ENCODE data around the gene TBC1D5.

Gene TBC1D5

DNA sequence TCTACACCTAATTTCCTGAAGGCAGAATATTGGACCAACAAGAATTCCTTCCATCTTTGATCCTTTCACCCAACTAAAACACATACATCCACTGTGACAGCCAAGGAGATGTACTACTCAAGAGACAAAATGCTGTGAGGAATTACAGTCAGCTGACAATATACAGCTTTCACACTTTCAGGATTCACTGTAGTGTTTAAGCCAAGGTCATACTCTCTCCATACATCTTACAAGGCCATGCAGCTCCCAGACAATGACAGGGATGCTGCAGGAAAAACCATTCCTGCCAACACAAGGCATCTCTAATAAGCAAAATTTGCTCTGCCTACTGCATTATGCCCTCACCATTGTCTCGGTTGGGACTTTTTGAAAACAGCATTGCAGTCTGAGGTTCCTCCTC is 170.7 kb downstream of the TBC1D5 start:
- TF ChIP-seq, protein P1, sequence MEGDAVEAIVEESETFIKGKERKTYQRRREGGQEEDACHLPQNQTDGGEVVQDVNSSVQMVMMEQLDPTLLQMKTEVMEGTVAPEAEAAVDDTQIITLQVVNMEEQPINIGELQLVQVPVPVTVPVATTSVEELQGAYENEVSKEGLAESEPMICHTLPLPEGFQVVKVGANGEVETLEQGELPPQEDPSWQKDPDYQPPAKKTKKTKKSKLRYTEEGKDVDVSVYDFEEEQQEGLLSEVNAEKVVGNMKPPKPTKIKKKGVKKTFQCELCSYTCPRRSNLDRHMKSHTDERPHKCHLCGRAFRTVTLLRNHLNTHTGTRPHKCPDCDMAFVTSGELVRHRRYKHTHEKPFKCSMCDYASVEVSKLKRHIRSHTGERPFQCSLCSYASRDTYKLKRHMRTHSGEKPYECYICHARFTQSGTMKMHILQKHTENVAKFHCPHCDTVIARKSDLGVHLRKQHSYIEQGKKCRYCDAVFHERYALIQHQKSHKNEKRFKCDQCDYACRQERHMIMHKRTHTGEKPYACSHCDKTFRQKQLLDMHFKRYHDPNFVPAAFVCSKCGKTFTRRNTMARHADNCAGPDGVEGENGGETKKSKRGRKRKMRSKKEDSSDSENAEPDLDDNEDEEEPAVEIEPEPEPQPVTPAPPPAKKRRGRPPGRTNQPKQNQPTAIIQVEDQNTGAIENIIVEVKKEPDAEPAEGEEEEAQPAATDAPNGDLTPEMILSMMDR (IDR thresholded peaks at IDR 0.05): no peak

DNA sequence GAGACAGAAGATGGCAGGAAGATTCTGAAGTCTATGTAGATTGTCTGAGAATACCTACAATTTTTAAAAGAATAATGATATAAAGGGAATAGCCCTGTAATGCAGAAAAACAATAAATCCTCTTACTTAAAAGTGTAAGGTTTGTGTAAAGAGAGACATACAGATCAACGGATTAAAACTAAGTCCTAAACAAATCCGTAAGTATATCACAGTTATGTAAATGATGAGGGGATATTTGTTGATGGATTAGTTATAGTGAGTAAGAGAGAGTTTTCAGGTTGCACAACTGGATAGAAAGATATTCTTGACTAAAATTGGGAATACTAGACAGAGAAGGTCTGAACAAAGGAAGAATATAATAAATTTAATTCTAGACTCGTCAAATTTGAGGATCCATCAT is 179.6 kb downstream of the TBC1D5 start:
- TF ChIP-seq, protein P1 (IDR thresholded peaks at IDR 0.05): no peak

DNA sequence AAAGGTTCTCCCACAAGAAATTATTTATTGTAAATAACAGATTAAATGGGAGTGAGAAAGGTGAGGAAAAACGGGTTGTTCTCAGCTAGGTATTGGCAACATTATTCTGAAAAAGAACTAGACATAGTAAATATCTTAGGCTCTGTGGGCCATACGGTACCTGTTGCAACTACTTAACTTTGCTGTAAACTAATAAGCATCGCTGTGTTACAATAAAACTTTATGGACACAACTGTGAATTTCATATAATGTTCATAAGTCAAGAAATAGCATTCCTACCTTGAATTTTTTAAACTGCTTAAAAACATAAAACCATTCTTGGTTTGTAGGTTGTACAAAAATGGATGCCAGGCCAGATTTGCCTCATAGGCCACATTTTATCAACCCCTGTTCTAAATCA is 183.9 kb downstream of the TBC1D5 start:
- TF ChIP-seq, protein P1 (IDR thresholded peaks at IDR 0.05): no peak

DNA sequence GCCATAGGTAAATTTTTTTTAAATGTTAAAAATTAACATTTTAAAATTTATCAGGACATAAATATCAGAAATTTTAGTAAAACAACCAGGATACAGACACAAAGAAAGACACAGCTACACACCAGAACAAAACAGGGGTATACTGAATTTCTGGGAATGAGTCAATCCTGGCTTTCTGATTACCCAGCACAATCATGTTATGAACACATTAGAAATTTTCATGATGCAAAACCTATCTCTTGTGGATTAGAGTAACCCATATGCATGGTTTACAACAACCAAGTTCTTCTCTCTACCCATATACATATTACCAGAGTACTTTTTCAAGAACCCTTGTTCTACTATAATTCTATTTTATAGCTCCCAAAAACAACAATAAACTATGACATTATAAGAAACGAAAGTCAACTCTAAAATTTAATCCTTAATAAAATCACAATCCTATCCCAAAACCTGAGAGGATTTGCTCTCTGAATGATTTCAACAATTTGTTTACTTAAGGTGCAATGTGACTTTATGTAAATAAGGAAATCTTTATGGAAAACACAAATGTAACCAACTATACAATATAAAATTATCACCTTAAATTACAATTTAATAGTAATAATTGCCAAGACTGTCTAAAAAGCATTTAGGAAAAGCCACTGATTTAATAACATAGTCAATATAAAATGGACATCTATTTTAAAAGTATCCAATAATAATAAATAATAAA is 184.5 kb downstream of the TBC1D5 start:
- TF ChIP-seq, protein P1 (IDR thresholded peaks at IDR 0.05): no peak

DNA sequence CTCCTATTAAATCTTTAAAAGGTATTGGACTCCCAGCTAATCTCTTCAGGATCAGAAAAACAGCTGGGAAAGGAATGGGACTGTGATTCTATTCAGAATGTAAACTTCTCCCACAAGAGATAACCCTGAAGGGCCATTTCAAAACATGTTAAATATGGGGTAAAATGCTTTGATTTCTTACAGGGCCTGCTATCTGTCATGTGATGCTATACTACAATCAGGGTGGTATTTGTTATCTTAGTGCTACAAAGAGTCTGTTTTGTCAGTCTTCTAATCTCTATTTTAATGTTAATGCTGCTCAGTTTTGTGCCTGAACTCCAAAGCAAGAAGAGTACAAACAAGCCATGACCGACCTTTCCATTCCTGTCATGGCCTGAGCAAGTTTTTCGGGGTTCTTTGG is 186.9 kb downstream of the TBC1D5 start:
- TF ChIP-seq, protein P1 (IDR thresholded peaks at IDR 0.05): no peak

DNA sequence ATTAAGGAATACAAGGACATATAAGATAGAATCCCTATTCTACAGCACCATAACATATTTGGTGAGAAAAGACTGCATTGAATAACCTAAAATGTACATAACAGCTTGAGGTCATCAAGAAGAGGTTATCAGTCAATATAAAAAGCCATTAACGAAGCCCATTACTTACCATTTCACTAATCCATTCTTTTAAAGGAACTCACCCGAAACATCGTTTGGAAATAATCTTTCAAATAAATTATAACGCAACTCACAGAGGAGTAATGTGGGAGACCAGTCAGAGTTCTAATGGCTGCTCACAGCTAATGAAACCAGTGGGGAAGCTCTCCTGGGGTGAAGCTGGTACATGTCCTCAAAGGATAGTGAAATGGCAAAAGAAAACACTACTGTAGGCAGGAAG is 188.4 kb downstream of the TBC1D5 start:
- TF ChIP-seq, protein P1 (IDR thresholded peaks at IDR 0.05): no peak

DNA sequence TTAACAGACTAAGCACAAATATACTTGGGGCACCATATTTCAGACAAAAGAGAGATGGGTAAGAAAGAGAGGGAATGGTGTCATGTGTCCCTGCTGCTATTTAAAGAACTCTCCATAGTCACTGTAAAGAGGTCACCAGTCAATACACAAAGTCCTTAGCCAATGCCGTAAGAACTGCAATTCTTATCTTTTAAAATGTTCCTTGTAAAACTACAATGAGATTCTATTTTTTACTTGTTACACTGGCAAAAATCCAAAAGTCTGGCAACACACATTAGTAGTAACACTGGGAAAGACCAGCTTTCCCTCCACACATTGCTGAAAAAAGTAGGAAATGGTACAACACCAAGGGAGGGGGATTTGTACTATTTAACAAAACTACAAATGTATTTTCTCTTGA is 189.4 kb downstream of the TBC1D5 start:
- TF ChIP-seq, protein P1 (IDR thresholded peaks at IDR 0.05): no peak

DNA sequence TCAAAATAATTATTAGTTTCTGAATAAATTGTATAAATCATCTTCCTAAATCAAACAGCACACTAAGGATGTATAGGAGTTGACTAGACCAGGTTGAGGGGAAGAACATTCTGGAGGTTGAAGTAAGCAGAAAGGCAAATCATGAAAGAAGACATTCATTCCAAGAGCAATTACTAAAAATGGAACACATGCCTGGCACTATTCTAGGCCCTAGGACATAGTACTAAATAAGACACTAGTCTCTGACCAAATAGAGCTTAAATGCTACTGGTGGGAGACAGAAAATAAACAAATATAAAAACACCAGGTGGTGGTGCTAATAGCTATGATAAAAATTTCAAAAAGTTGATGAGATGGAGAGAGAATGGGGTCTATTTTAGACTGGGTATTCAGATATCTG is 190.1 kb downstream of the TBC1D5 start:
- TF ChIP-seq, protein P1 (IDR thresholded peaks at IDR 0.05): no peak

Data from LNCAP (cell line).